ENCODE measurements around the gene RPL27A.

DNA sequence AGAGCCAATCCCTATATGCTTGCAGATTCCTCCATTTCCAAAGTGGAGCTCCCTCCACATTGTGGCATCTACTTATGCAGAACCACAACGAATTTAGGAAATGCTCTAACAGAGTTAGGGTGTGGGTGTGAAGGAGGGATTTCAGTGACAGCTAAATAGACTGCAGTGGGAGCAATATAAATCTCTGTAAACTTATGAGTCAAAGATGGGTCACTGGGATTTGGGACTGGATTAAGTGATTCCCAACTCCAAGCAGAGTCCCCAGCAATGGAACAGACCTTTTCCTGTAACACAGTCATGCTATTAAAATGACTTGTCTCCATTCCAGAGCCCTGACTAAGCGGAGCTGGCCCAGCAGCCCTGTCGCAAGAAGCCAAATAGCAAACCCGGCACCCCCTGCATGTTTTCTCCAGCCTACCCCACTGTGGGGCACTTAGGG is 36.6 kb downstream of the RPL27A start:
- no peak for TF ChIP-seq POLR2A (IDR thresholded peaks at IDR 0.05)
- TF ChIP-seq, protein P1, sequence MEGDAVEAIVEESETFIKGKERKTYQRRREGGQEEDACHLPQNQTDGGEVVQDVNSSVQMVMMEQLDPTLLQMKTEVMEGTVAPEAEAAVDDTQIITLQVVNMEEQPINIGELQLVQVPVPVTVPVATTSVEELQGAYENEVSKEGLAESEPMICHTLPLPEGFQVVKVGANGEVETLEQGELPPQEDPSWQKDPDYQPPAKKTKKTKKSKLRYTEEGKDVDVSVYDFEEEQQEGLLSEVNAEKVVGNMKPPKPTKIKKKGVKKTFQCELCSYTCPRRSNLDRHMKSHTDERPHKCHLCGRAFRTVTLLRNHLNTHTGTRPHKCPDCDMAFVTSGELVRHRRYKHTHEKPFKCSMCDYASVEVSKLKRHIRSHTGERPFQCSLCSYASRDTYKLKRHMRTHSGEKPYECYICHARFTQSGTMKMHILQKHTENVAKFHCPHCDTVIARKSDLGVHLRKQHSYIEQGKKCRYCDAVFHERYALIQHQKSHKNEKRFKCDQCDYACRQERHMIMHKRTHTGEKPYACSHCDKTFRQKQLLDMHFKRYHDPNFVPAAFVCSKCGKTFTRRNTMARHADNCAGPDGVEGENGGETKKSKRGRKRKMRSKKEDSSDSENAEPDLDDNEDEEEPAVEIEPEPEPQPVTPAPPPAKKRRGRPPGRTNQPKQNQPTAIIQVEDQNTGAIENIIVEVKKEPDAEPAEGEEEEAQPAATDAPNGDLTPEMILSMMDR (IDR thresholded peaks at IDR 0.05) = no peak

Measured in lower leg skin (tissue), 3 donors.